Measurements from ENCODE around the gene AHCYL2.

Gene AHCYL2

GRCh38 chr7:129224251-129225205 lies at the start of gene AHCYL2:
AHCYL2 (plus strand) TSS chr7:129225030.
- TF ChIP-seq, protein P1, sequence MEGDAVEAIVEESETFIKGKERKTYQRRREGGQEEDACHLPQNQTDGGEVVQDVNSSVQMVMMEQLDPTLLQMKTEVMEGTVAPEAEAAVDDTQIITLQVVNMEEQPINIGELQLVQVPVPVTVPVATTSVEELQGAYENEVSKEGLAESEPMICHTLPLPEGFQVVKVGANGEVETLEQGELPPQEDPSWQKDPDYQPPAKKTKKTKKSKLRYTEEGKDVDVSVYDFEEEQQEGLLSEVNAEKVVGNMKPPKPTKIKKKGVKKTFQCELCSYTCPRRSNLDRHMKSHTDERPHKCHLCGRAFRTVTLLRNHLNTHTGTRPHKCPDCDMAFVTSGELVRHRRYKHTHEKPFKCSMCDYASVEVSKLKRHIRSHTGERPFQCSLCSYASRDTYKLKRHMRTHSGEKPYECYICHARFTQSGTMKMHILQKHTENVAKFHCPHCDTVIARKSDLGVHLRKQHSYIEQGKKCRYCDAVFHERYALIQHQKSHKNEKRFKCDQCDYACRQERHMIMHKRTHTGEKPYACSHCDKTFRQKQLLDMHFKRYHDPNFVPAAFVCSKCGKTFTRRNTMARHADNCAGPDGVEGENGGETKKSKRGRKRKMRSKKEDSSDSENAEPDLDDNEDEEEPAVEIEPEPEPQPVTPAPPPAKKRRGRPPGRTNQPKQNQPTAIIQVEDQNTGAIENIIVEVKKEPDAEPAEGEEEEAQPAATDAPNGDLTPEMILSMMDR (conservative IDR thresholded peaks at IDR 0.05; ENCODE audit: control insufficient read depth, insufficient read depth, low read depth, low read length): no peak
- H3K4me3 ChIP-seq (ENCODE audit: control insufficient read depth, low read depth, low read length): peak within 1 kb of the TSS; percentile 80
- peak; percentile 94 for DNase-seq (ENCODE audit: low read depth)

GRCh38 chr7:129176916-129177710 lies 47.7 kb upstream of the AHCYL2 start:
- no peak for DNase-seq (ENCODE audit: low read depth)
- H3K4me3 ChIP-seq (ENCODE audit: control insufficient read depth, low read depth, low read length): no peak overlapping the region
- TF ChIP-seq, protein P1 (conservative IDR thresholded peaks at IDR 0.05; ENCODE audit: control insufficient read depth, insufficient read depth, low read depth, low read length): no peak

DNA sequence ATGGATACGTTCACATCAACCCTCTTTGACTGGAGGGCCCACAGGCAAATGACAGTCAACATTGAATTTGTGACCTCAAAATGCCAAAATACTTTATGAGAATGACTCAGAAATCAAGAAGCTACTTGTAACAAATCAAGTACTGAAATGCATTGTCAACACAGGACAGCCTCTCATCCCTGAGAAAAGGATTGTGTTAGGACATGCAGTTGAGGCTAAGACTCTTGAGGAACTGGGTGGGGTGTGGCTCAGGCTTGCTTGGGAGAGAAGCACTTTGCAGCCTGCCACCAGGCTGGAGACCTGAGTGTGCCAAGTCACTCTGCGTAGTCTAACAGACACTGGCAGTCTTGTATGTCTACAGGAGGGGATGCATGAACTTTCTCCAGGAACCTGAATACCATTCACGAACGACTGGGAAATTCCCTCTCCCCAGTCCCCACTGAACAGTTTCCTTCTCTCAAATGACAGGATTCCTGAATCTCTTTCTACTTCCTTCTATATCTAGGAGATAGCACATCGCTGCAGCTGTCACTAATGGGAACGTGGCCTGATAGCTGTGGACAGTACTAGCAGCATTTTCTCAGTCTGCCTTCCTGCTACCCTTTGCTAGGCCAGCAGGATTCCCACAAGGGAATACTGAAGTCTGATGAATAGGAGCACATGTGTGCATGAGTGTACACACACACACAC lies 39.7 kb upstream of the AHCYL2 start:
- H3K4me3 ChIP-seq (ENCODE audit: control insufficient read depth, low read depth, low read length): no peak overlapping the region
- TF ChIP-seq, protein P1 (conservative IDR thresholded peaks at IDR 0.05; ENCODE audit: control insufficient read depth, insufficient read depth, low read depth, low read length): no peak
- DNase-seq (ENCODE audit: low read depth): no peak

GRCh38 chr7:129186749-129187260 lies 38.0 kb upstream of the AHCYL2 start:
- TF ChIP-seq, protein P1 (conservative IDR thresholded peaks at IDR 0.05; ENCODE audit: control insufficient read depth, insufficient read depth, low read depth, low read length): no peak
- no peak overlapping the region for H3K4me3 ChIP-seq (ENCODE audit: control insufficient read depth, low read depth, low read length)
- DNase-seq (ENCODE audit: low read depth): no peak

GRCh38 chr7:129187681-129188371 lies 37.0 kb upstream of the AHCYL2 start:
- TF ChIP-seq, protein P1 (conservative IDR thresholded peaks at IDR 0.05; ENCODE audit: control insufficient read depth, insufficient read depth, low read depth, low read length): no peak
- no peak for DNase-seq (ENCODE audit: low read depth)
- H3K4me3 ChIP-seq (ENCODE audit: control insufficient read depth, low read depth, low read length): peak overlapping the region; percentile 55
